Stimulated activated CD8-positive, alpha-beta memory T cell treated with anti-CD3 and anti-CD28 coated beads, Interleukin-4, amount 100 ng/mL, for 4 hours (primary cell): ENCODE results near the gene ASB4.
"Not testable (repeated sequence)": the region's sequence is repeated elsewhere in the genome, so short reads cannot be mapped to it uniquely, and the experiment has no call there.

Source experiments
- DNase-seq, 2 donors: peaks; one replicate each; pipeline ENCODE4 v3.0.0-alpha.2; 2020; ENCODE audit warnings: low read depth in 2 of 2, low spot score in 1 of 2

ASB4 gene

DNA sequence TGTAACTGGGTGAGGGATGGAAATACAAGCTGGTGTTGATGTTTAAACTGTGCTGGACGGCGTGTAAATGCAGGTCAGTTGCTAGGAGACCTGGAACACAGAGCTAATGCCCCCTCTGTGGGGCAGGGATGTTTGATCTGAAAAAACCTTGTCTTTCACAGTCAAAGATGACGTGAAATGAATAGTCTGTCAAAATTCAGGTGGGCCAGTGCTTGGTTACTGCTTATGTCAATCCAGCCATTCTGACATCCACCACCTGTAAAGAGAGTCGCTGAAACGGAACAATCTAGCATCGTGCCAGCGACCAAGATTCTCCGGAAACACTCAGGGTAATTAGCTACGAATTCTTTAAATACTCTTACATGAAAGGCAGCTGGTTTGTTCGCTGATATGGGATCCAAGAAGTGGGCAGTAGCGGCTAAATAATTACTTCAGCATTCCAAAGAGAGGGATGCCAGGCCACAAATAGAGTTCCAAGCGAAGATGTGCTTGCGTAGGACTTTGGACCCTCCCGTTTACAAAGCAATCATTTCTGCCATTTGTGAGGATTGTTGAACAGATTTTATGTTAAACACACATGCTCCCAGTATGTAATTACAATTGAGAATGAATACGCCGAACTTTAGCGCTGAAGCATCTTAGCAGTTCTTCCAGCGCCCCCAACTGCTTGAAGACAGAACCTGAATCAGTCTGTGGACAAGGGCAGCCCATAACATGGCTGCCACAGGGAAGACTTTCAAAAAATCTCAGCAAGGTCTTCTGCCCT, 7.3 kb upstream of the ASB4 start:
- no peak for DNase-seq

DNA sequence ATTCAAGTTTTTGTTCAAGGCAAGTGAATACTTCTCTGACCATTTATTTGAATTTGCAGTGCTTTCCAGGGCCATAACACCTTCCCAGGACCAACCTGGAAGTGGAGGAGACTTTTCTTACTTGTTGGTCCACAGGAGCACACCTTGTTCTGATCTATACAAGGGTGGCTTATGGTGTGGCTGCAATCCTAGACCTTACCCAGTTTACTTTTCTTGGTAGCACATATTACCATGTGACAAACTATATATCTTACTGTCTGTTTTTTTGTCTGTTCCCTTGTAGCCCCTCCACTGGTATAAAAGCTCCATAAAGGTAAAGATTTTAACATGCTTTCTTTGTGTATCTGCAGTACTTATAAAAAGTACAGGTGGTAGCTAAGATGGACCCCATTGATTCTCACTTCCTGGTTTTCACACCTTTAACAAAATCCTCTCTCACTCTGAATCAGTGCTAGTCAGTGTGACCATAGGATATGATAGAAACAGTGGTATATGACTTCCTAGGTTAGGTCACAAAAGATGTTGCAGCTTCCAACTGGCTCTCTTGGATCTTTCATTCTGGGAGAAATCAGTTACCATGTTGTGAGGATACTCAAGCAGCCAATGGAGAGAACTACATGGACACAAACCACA, 5.6 kb upstream of the ASB4 start:
- no peak for DNase-seq

DNA sequence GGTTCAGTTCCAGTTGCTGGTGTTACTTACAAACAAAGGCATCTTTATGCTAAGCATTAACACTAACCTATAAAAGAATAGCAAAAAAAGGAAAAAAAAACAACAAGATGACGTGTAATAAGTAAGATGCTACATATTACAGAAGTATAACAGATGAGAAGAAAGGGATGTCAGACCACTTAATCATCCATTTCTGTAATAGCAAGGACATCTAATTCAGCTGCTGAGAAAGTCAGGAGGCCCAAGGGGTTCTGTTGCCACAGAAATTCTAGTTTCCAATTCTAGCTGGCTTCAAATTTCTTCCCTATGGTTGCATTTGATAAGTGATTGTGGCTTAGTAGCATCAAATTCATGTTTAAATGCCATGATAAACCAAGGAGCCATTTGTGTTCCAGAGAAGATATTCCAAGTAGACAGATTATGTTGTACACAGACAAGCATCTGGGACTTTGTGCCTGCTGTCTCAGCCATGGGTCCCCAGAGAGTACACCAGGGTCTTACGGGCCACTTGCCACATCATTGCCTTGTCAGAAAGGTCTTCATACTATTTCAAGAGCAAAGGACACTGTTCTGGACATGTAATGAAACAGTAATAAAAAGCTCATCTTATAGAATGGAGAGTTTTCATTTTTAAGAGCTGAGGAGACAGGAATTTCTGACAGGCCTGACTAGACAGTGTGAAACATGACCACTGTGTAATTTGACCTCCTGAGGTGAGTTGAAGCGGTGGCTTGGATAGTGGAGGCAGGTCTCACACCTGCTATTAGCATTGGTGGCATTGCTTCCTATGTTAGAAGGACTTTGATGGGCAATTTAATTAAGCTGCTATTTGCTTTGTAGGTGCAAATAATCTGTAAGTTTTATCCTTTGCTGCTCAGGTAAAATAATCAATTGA, 4.2 kb upstream of the ASB4 start:
- DNase-seq, result no peak

DNA sequence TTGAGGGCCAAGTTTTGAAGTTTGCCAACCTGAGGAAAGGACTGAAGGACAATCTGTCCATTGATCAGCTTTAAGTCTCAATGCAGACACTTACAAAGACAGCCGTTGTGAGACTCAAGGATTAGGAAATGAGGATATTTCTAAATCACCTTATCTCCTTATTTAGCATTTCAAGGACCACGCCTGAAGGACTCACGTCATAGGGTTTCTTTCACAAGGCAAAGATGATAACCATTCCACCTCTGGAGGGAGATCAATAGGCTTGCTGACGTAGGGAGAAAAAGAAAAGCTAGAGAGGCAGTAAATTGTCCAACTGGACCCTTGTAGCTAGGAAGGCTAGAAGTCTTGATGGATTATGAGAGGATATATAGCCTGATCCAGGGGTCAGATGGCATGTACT, 3.3 kb upstream of the ASB4 start:
- no peak for DNase-seq

DNA sequence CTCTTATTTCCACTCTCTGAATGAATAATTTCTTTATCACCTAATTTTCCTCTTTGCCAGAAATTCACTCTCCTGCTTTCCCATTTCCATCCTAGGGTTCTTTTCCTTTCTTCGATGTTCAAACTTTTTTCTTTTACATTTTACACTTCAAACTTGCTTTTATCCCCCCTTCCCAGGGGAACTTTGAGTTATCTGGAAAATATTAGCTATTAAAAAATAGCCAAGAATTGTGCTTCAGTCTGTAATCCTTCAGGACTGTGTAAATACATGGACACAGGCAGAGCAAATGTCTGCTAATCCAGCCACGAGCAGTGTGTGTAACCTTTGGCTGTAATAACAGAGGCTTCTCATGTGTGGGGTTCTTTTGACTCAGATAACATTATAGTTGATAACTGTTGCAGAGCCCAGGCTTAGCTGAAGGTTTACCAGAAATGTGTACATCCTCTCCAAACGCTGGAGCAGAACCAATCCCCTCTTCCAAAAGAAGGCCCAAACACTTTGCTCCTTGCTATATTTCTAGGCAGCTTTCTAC, 4.6 kb downstream of the ASB4 start:
- no peak for DNase-seq

DNA sequence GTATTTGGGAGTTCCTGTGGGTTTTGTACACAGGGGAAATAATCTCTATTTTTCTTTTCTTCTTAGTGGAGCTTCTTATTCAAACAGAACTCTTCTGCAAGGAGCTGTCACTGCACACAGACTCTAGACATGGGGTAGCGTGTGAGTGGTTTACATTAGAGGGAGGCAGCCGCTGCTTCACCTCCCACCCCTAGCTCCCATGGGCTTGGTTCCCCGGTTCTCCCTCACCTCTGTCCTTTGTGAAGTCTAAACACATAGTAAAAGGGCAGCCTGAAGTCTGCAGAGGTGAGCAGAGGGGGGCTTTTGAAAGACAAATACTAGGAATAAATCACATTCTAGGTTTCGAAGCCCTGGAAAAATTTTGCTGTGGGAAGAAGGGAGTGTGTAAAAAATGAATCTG, 5.5 kb downstream of the ASB4 start:
- no peak for DNase-seq

DNA sequence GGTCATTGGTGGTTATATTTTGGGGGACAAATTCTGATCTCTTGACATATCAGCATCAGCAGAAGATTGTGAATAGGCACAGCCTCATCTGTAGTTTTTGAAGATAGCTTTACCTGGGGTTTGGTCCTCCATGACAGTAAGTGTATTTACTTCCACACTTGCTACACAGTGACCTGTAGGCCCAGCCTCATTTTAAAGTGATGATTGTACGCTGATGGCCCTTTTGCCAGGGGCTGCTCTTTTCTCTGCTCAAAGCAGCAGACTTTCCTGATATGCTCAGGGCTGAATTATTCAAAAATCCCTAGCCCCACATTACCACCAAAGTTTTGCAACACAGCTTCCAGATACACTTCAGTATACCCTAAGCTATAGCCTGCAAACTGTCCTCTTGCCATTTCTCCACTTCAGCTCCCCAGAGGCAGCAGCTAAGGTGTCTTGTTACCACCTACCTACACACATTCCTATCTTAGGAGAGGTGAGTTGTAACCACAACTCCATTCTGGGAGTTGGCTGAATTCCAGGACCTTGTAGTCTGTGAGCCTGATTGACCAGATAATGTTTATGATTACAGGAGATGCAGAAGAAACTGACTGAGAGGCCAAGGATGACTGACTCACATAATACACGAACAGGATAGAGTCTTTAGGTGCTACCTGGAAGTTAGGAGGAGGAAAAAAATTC, 6.0 kb downstream of the ASB4 start:
- no peak for DNase-seq

DNA sequence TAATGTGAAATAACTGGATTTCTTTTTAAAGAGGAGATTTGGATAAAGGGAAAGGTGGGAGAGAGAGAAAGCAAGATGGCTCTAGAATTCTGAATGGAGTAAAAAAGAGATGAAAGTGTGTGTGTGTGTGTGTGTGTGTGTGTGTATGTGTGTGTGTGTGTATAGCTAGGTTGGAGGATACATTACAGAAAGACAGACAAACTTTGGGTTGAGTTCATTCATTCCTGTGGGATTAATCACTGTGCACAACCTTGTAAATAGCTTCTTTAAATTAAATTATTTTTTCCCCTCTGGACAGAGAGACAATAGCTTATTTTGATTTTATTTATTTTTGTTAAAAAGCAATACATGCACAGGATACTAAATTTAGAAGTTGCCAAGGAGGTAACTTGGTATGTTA, 7.5 kb downstream of the ASB4 start:
- DNase-seq, result no peak

DNA sequence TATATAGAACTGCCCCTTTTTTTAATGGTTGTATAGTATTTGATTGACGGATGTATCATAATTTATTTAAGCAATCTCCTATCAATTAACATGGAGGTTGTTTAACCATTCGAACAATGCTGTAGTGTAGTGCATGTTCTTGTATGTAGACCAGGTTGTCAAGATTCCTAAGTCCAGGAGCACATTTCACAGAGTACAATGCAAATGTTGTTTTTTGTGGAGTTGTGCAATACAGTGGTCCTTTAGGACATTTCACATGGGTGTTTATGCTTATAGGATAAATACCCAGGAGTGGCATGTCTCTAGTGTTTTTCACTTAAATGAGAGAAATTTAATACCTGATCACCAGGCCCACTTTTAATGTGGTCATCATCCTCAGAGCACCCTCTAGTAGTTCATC, 8.1 kb downstream of the ASB4 start:
- DNase-seq, result no peak

DNA sequence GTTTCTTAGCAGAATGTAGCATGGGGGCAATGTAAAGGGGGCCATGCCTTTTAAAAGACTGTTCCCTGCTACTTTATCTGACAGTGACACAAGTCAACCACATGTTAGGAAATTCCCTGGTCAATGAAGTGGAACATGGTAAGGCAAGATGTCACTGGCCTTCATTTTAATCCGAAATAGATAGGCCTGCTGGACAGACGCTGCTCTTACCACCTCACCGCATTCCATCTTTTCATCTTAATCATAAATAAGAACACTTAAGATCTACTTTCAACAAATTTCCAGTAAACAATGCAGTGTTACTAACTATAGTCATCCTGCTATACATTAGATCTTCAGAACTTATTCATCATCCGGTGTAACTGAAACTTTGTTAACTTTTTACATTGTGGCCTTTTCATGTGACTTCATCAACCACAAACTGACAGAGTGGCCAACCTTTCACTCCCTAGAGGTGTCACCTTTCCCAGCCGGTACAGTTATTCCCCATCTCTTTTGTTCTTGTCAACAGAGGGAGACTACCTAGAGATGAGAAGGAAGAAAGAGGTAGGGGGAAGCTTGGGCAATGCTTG, 15.6 kb downstream of the ASB4 start:
- DNase-seq, result no peak

DNA sequence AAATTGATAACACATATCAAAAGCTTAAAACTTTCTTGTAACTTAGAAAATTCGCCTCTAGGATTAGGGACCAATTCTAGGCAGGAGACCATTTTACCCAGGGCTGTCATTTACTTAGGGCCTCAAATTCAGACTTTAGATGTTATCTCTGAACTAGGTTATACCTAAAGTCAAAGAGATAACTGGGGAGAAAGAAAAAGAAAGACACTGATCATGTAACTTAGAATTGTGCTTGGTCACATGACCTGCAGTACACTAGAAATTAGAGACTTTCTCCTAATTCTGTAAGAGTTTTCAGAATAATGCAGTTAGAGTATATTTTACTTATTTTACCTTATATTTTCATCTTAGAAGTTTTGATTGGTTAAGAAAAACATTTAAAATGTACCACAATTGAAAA, 16.7 kb downstream of the ASB4 start:
- no peak for DNase-seq

DNA sequence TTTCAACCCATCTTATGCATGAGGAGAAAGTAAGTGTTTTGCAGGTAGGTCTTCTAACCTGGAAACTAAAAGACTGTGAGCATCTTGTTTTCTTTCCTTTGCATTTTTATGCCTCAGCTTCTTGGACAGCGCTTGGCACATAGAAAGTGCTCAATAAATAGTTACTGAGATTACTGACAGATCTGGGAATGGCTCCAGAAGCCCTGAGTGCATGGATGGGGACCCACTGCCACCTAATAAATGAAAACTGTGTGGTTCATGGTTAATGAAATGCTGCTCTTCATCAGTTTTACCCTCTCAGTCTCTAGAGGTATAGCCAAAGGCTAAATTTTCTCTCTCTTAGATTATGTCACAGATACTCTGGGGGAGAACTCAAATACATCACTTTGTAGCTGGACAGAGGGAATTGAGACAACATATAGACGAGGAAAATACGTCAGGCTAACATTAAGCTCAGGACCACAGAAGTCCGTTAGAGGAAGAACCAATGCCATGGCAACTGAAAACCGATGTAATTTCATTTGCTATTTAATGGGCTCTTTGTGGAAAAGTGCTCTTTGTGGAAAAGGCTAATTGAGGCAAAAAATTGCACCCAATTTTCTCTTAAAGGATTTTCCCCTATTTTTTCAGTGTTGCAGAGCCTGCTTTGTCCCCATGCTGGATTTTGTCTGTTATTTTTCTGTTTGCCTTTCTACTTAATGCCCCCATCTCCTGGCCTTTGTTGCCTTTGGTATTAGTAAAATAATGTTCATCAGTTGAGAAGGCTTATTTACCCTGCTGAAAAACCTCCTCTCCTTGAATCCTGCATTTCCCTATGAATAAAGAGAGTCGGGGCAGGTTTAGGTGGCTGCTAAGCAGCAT, 17.8 kb downstream of the ASB4 start:
- DNase-seq, result no peak

DNA sequence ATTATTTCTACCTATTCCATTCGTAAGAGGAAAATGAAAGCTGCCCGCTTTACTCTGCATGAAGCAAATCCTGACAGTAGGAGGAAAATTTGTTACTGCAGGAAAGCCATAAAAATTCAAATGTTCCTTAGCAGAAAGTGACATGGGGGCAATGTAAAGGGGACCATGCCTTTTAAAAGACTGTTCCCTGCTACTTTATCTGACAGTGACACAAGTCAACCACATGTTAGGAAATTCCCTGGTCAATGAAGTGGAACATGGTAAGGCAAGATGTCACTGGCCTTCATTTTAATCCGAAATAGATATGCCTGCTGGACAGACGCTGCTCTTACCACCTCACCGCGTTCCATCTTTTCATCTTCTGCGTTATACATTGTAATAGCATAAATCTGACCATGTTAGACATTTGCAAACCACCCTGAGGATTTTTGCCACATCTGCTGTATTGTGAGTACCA, 18.4 kb downstream of the ASB4 start:
- DNase-seq, result not testable (repeated sequence)

DNA sequence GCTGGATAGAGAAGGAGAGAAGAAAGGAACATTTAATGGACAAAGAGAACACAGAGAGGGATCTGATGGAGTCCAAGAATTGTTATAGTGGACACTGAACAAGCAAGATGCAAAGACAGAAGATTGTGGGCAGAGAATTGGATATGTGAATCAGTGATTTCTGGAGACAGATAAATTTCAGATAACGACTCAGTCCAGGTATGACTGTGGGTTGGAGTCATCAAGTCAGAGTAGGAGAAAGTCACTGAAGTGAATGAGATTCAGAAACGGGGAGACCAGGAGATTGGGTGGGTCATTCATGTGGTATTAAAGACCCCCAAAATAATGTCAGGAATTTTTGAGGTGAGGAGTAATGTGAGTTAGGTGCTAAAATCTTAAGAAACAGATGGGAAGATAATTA, 23.0 kb downstream of the ASB4 start:
- DNase-seq, result no peak

DNA sequence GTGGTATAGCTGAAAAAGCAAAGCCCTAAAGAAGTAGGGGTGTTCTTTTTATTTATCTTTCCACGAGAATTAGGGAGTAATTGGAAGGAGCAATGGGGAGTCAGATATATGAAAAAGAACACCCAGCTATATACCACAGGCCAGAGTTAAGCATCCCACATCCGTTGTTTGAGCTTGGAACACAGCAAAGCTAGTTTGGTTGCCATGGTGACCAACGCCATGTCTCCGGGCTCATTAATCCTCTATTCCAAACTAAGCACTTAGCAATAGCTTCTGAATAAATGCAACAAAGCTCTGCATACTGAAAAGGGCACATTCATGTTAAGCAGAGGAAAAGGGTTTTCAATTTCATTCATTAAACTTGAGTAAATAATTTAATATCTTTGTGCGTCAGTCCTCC, 23.5 kb downstream of the ASB4 start:
- DNase-seq, result no peak

DNA sequence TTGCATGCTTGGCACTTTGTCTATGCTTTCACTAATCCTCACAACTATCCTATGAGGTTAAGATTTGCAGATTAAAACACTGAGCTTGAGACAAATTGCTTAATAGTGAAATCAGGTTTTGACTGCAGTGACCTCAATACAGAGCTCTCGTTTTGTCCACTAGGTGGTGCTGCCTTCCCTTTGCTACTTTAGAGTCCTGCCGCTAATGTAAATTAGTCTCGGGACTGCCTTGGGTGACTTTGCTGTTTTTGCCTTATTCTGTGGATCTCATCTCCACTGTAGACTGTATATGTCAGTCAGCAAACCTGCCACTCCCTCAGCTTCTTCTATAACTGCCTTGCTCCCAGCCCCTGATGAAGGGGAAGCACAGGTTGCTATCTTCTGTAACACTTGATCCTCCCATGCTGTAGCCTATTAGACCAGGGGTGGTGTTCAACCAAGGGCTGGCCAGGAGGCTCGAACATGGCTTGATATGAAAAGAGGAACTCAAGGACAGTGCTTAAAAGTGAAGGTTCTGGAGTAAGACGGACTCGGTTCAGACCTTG, 26.0 kb downstream of the ASB4 start:
- peak in 1 of 2 donors; percentile 24 for DNase-seq

DNA sequence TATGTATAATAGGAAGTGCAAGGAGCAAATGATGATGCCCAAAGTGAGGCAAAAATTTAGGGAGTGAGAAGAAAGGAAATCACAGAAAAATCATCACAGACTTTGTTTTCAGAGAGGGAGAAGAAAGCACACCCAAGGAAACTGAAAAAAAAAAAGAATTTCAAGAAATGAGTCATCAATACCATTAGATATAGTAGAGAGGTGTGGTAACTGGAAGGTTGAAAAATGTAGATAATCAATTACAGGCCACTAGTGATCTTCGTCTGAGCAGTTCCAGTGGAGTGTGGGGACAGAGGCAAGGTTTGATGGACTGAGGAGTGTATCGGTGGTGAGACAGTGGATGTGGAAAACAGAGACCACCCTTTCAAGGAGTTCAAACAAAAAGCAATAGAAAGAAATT, 31.7 kb downstream of the ASB4 start:
- no peak for DNase-seq

DNA sequence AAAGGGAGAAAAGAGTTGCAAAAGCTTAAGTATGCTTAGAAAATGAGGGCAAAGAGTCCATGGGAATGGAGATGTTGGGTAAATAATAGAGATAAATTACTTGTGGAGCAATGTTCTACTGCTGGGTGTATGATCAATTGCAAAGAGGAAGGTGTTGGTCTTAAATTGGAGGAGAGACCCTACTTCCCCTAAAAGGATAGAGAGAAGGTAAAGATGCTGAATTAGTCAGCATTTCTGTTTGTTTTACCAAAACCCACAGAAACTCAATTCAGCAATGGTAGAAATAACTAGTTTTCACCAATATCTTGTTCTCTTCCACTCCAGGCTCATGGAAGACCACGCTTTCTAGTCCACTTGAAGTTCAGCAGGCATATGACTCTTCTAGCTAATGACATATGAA, 32.1 kb downstream of the ASB4 start:
- DNase-seq, result no peak

DNA sequence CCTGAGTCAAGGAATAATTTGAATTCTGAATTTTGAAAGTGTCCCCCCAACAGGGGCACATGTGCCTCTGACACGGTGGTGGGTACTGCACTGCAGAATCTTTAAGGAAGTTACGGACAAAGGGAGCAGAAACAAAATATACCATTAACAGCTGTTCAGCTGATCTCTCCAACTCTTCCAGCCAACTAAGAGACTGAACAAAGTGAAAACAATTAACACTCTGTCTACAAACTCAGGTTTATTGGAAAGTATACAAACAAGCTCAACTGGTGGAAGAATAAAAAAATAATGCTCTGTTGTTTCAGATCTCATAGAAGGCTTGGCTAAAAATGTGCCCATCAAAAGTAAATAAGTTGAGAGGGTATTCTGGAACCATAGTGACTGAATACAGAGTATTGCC, 34.4 kb downstream of the ASB4 start:
- DNase-seq, result no peak

DNA sequence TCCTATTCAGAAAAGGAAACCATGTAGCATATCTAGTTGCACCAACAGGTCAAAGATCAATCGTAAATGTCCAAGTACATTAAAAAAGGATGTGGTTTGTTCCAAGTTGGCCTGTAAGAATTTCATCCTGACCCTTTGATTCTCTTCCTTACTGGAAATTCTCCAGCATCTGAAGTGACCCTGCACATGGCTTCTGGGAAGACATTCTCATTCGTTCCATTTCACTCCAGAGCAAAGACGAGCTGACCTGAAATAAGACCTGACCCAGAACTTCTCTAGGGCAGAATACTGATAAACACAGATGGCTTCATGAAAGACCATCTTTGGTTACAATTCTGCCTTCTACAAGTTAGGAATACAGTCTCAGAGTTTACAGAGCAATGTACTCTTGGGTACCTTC, 39.8 kb downstream of the ASB4 start:
- no peak for DNase-seq
